SK-N-SH (cell line): ENCODE measurements around the gene UCN. TPM values are rescaled to one million over a fixed set of nuclear protein-coding genes. Genes with fewer than 3 reads are reported as not detected.
"Not testable (repeated sequence)": the region's sequence is repeated elsewhere in the genome, so short reads cannot be mapped to it uniquely, and the experiment has no call there.

Source experiments
- CTCF ChIA-PET: fragments of 300-600, 350-600 bp; formaldehyde crosslinking; extraction: SDS; loops from one replicate; lab custom pipeline; 2021; lab: Yijun Ruan, JAX
- POLR2A ChIA-PET: fragments of 350-600 bp; sonication (Branson Sonifier 250); formaldehyde crosslinking; extraction: SDS; loops from one replicate; lab custom pipeline; 2020; ENCODE audit warnings: antibody characterized with exemption, inconsistent platforms; lab: Yijun Ruan, JAX
- DNase-seq: peaks from one replicate; pipeline ENCODE4 v3.0.0; 2012
- H2AFZ ChIP-seq: fragments of 200-600 bp; sonication (generic); 2 replicates; pipeline ENCODE4 v1.8.1; 2016; ENCODE audit warnings: antibody characterized with exemption, mild to moderate bottlenecking, low read depth
- H3F3A ChIP-seq: fragments of 200-600 bp; sonication (generic); replicated peaks from 2 replicates; pipeline ENCODE3; 2016; ENCODE audit warnings: antibody characterized with exemption, mild to moderate bottlenecking; ENCODE audit not compliant: insufficient read depth
- H3K27ac ChIP-seq, 2 experiments: fragments of 200-500 bp in 1 of 2; fragments of 200-600 bp in 1 of 2; sonication (Bioruptor generic) in 1 of 2; sonication (generic), shearing (Covaris generic) in 1 of 2; 2 replicates each; pipeline versions ENCODE4 v1.5.1 to v1.6.1; 2014 to 2016; ENCODE audit warnings: low read depth in 2 of 2, inconsistent platforms in 1 of 2, low read length in 1 of 2, mild to moderate bottlenecking in 1 of 2, mixed read lengths in 1 of 2
- H3K27me3 ChIP-seq: fragments of 200-600 bp; sonication (generic), shearing (Covaris generic); 2 replicates; pipeline ENCODE4 v1.6.1; 2016; ENCODE audit warnings: mixed run types; ENCODE audit not compliant: insufficient read depth
- H3K36me3 ChIP-seq, 2 experiments: fragments of 200-500 bp in 1 of 2; fragments of 200-600 bp in 1 of 2; sonication (Bioruptor generic) in 1 of 2; sonication (generic) in 1 of 2; replicated peaks in 1 of 2; 2 replicates each; pipeline versions ENCODE3 to v1.5.1; 2014 to 2016; ENCODE audit warnings: low read length in 1 of 2, mild to moderate bottlenecking in 1 of 2; ENCODE audit not compliant: insufficient read depth in 2 of 2, control insufficient read depth in 1 of 2
- H3K4me1 ChIP-seq, 2 experiments: fragments of 200-500 bp in 1 of 2; fragments of 200-600 bp in 1 of 2; sonication (Bioruptor generic) in 1 of 2; sonication (generic), shearing (Covaris generic) in 1 of 2; 2 replicates each; pipeline versions ENCODE4 v1.5.1 to v1.6.1; 2014 to 2016; ENCODE audit warnings: low read depth in 1 of 2, low read length in 1 of 2, mixed run types in 1 of 2; ENCODE audit not compliant: insufficient read depth in 2 of 2, control insufficient read depth in 1 of 2
- H3K4me2 ChIP-seq: fragments of 200-600 bp; sonication (generic), shearing (Covaris generic); 2 replicates; pipeline ENCODE4 v1.6.1; 2017; ENCODE audit warnings: mixed run types
- H3K4me3 ChIP-seq, 2 experiments: fragments of 200-500 bp in 1 of 2; fragments of 200-600 bp in 1 of 2; sonication (Bioruptor generic) in 1 of 2; sonication (generic), shearing (Covaris generic) in 1 of 2; 2 replicates each; pipeline versions ENCODE4 v1.5.1 to v1.8.1; 2014 to 2016; ENCODE audit warnings: low read depth in 2 of 2, inconsistent platforms in 1 of 2, low read length in 1 of 2, mild to moderate bottlenecking in 1 of 2, mixed read lengths in 1 of 2, moderate library complexity in 1 of 2
- H3K79me2 ChIP-seq: fragments of 200-600 bp; sonication (generic); 2 replicates; pipeline ENCODE4 v1.8.1; 2017; ENCODE audit warnings: mild to moderate bottlenecking; ENCODE audit not compliant: insufficient read depth
- H3K9ac ChIP-seq: fragments of 200-600 bp; sonication (generic); 2 replicates; pipeline ENCODE4 v1.6.1; 2017; ENCODE audit warnings: mixed run types
- H3K9me2 ChIP-seq: fragments of 200-600 bp; sonication (generic); 2 replicates; pipeline ENCODE4 v1.6.1; 2017; ENCODE audit warnings: mixed run types
- H3K9me3 ChIP-seq: fragments of 200-600 bp; sonication (generic); 2 replicates; pipeline ENCODE4 v1.6.1; 2017; ENCODE audit warnings: mixed run types, mild to moderate bottlenecking, moderate library complexity
- H4K20me1 ChIP-seq: fragments of 200-600 bp; sonication (generic); 2 replicates; pipeline ENCODE4 v1.6.1; 2017; ENCODE audit warnings: mild to moderate bottlenecking, mixed run types; ENCODE audit not compliant: insufficient read depth
- ELF1 ChIP-seq: IDR thresholded peaks from 2 replicates; pipeline ENCODE4 v1.4.0; 2012
- FOSL2 ChIP-seq: IDR thresholded peaks from 2 replicates; pipeline ENCODE4 v1.4.0; 2012; ENCODE audit warnings: low read depth, mild to moderate bottlenecking, moderate library complexity, borderline replicate concordance
- GABPA ChIP-seq: IDR thresholded peaks from 2 replicates; pipeline ENCODE4 v1.4.0; 2012; ENCODE audit warnings: low read depth, mild to moderate bottlenecking
- MXI1 ChIP-seq: IDR thresholded peaks from 2 replicates; pipeline ENCODE4 v1.6.1; 2012; ENCODE audit warnings: mild to moderate bottlenecking, low read depth, low read length, improper control_type of control experiment
- YY1 ChIP-seq: IDR thresholded peaks from 2 replicates; pipeline ENCODE4 v1.4.0; 2012; ENCODE audit warnings: low read depth, mild to moderate bottlenecking
- WGBS: methylation state at CpG from one replicate; pipeline ENCODE4 v1.1.6; 2017; ENCODE audit warnings: low lambda C conversion rate; 5-methylcytosine and 5-hydroxymethylcytosine counted together
- polyA plus RNA-seq, 3 experiments: library from polyadenylated mRNA; depleted of rRNA; stranded (reverse); fragments of >200 nt; gene quantifications; 2 replicates each; pipeline ENCODE4 v1.2.3, GENCODE V29; 2012
- TF ChIP-seq, protein P1 (sequence below): IDR thresholded peaks from 2 replicates; pipeline ENCODE4 v1.4.0; 2012; ENCODE audit warnings: low read depth, borderline replicate concordance
- TF ChIP-seq, protein P2 (sequence below): IDR thresholded peaks from 2 replicates; pipeline ENCODE4 v1.6.1; 2012; ENCODE audit warnings: mild to moderate bottlenecking, low read depth, low read length, moderate library complexity
- TF ChIP-seq, protein P3 (sequence below): IDR thresholded peaks from 2 replicates; pipeline ENCODE4 v1.4.0; 2012; ENCODE audit warnings: low read depth, borderline replicate concordance
- TF ChIP-seq, protein P4 (sequence below): IDR thresholded peaks from 2 replicates; pipeline ENCODE4; 2012

UCN gene
- polyA plus RNA-seq, 1 of the 3 experiments (the other 2 are of a cell fraction): 2.8 TPM

DNA sequence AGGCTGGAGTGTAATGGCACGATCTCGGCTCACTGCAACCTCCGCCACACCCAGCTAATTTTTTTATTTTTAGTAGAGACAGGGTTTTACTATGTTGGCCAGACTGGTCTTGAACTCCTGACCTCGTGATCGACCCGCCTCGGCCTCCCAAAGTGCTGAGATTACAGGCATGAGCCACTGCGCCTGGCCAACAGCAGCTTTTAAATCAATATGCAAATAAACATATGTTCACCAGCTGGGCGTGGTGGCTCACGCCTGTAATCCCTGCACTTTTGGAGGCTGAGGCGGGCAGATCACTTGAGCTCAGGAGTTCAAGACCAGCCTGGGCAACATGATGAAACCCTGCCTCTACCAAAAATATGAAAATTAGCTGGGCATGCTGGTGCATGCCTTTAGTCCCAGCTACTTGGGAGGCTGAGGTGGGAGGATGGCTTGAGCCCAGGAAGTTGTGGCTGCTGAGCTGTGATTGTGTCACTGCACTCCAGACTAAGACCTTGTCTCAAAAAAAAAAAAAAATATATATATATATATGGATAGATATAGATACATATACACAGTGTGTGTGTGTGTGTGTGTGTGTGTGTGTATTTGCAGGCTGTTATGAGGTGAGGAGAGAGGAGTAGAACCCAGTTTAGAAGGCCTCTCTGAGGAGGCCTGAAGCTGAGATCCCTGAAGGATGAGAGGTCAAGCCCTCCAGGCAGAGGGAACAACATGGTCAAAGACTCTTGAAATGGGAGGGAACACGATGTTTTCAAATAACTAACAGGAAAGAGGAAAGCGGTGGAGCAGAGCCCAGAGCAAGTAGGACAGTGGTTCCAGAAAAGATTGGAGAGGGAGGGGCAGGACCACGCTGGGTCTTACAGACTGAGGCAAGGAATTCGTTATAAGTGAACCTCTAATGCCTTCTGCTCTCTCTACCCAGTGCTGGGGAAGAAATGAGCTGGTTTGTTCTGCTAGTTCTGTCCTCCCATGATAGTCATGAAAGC is 35.4 kb downstream of the UCN start:
- ChIA-PET CTCF (interaction anchor here (0.6 to 14.1 kb wide), 13 partner anchors 8 to 256 kb away, joined by 3 to 392 read pairs (median 6); partner anchors contain the start of genes SLC30A3 and TRIM54), POLR2A (interaction anchor here (0.6 kb wide), 1 partner anchor 212 kb away, joined by 3 read pairs; no protein-coding TSS in a partner anchor)
- H3K9me3 ChIP-seq, H3K36me3 ChIP-seq, H2AFZ ChIP-seq, H3K9me2 ChIP-seq, H3K27ac ChIP-seq, H3K4me3 ChIP-seq, H3K9ac ChIP-seq, H3F3A ChIP-seq, H3K4me1 ChIP-seq, H3K79me2 ChIP-seq, DNase-seq, H3K4me2 ChIP-seq, H4K20me1 ChIP-seq: not testable (repeated sequence)
- 83% methylated on average over 15 of the region's 15 CpGs for WGBS
- peaks cover 34% of the 10 kb centered on the region; the same call in 1 of the 2 replicates for H3K27me3 ChIP-seq

DNA sequence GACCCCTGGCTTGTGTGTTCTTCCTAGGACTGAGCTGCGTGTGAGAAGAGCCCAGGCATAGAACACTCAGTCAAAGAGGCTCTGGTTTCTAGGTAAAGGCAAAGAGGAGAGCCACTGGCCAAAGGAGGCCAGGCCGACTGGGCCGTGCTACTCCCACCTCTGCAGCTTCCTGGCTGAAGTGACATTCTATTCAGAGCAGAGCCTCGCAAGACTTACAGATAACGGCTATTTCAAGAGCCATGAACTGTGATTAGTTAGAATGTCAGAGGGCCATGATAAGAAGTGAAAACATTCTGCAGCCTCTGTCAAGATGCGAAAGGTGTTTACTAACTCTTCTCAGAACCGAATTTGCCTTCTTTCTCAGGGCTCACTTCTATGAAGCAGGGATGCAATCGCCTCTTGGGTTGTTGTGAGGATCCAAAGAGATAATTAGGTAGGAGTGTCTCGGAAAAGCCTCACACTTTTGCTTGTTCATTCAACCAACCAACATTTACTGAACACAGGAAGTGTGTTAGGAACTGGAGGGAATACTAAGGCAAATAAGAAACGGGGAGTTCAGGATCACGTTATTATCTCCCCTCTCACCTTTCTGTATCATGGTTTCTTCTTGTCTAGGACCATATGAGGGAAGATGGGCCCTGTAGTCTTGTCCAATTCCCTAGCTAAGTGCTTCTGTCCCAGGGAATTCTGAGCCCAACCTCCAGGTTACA is 36.5 kb downstream of the UCN start:
- Histone ChIP-seq H3K9me3 (no peaks in the 10 kb centered on the region), H3F3A (no peaks in the 10 kb centered on the region), H3K9ac (no peak overlapping the region), H3K4me3 (no peak overlapping the region), H3K27ac (no peak overlapping the region), H3K9me2 (no peaks in the 10 kb centered on the region), H2AFZ (no peak overlapping the region), H3K79me2 (no peaks in the 10 kb centered on the region), H4K20me1 (no peaks in the 10 kb centered on the region), H3K36me3 (no peaks in the 10 kb centered on the region), H3K4me1 (no peaks in the 10 kb centered on the region), H3K27me3 (peaks cover 29% of the 10 kb centered on the region; the same call in 1 of the 2 replicates), H3K4me2 (no peak overlapping the region)
- CTCF ChIA-PET: interaction anchor here (0.8 to 14.1 kb wide), 9 partner anchors 9 to 255 kb away, joined by 3 to 392 read pairs (median 5); partner anchors contain the start of genes SLC30A3 and TRIM54
- 87% methylated on average over 11 of the region's 11 CpGs for WGBS
- TF ChIP-seq MXI1 (no peak), ELF1 (no peak), YY1 (no peak), FOSL2 (no peak)
- TF ChIP-seq, protein P1, sequence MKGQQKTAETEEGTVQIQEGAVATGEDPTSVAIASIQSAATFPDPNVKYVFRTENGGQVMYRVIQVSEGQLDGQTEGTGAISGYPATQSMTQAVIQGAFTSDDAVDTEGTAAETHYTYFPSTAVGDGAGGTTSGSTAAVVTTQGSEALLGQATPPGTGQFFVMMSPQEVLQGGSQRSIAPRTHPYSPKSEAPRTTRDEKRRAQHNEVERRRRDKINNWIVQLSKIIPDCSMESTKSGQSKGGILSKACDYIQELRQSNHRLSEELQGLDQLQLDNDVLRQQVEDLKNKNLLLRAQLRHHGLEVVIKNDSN: no peak
- DNase-seq: no peak
- POLR2A ChIA-PET: interaction anchor here (0.6 kb wide), 1 partner anchor 211 kb away, joined by 3 read pairs; no protein-coding TSS in a partner anchor

DNA sequence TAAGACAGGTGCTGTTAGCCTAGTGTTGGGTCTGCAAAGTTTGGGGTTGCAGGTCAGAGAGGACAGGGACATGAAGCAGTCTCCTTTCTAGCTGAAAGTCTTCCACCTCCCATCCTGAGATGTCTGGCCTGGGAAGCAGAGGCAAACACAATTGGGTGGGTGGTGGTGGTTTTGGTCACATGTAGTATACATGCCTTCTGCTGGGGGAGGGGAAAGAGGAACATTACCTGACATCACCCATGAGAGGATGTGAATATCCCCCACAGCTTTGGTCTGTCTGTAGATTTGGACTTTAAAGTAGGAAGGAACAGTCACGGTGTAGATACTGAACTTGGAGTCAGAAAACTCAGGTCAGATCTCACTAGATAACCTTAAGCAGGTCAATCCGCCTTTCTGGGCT is 37.6 kb downstream of the UCN start:
- CTCF ChIA-PET: interaction anchor here (0.8 to 14.1 kb wide), 5 partner anchors 15 to 309 kb away, joined by 3 to 392 read pairs (median 3); partner anchors contain the start of gene TRIM54
- TF ChIP-seq, protein P2, sequence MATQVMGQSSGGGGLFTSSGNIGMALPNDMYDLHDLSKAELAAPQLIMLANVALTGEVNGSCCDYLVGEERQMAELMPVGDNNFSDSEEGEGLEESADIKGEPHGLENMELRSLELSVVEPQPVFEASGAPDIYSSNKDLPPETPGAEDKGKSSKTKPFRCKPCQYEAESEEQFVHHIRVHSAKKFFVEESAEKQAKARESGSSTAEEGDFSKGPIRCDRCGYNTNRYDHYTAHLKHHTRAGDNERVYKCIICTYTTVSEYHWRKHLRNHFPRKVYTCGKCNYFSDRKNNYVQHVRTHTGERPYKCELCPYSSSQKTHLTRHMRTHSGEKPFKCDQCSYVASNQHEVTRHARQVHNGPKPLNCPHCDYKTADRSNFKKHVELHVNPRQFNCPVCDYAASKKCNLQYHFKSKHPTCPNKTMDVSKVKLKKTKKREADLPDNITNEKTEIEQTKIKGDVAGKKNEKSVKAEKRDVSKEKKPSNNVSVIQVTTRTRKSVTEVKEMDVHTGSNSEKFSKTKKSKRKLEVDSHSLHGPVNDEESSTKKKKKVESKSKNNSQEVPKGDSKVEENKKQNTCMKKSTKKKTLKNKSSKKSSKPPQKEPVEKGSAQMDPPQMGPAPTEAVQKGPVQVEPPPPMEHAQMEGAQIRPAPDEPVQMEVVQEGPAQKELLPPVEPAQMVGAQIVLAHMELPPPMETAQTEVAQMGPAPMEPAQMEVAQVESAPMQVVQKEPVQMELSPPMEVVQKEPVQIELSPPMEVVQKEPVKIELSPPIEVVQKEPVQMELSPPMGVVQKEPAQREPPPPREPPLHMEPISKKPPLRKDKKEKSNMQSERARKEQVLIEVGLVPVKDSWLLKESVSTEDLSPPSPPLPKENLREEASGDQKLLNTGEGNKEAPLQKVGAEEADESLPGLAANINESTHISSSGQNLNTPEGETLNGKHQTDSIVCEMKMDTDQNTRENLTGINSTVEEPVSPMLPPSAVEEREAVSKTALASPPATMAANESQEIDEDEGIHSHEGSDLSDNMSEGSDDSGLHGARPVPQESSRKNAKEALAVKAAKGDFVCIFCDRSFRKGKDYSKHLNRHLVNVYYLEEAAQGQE: no peak
- no peak for TF ChIP-seq YY1
- TF ChIP-seq, protein P3, sequence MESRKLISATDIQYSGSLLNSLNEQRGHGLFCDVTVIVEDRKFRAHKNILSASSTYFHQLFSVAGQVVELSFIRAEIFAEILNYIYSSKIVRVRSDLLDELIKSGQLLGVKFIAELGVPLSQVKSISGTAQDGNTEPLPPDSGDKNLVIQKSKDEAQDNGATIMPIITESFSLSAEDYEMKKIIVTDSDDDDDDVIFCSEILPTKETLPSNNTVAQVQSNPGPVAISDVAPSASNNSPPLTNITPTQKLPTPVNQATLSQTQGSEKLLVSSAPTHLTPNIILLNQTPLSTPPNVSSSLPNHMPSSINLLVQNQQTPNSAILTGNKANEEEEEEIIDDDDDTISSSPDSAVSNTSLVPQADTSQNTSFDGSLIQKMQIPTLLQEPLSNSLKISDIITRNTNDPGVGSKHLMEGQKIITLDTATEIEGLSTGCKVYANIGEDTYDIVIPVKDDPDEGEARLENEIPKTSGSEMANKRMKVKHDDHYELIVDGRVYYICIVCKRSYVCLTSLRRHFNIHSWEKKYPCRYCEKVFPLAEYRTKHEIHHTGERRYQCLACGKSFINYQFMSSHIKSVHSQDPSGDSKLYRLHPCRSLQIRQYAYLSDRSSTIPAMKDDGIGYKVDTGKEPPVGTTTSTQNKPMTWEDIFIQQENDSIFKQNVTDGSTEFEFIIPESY: no peak
- TF ChIP-seq, protein P4, sequence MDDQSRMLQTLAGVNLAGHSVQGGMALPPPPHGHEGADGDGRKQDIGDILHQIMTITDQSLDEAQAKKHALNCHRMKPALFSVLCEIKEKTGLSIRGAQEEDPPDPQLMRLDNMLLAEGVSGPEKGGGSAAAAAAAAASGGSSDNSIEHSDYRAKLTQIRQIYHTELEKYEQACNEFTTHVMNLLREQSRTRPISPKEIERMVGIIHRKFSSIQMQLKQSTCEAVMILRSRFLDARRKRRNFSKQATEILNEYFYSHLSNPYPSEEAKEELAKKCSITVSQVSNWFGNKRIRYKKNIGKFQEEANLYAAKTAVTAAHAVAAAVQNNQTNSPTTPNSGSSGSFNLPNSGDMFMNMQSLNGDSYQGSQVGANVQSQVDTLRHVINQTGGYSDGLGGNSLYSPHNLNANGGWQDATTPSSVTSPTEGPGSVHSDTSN: no peak
- TF ChIP-seq GABPA: no peak

More for the DNA sequence above, 37.6 kb downstream of the UCN start:
- 70% methylated on average over 2 of the region's 2 CpGs for WGBS
- no peak overlapping the region for H3K4me2 ChIP-seq
- peaks cover 40% of the 10 kb centered on the region for H3K27me3 ChIP-seq
- POLR2A ChIA-PET: no interaction called here
- H3K4me1 ChIP-seq: no peaks in the 10 kb centered on the region
- H3F3A ChIP-seq: peaks cover under 1% of the 10 kb centered on the region
- no peak overlapping the region for H3K27ac ChIP-seq
- no peaks in the 10 kb centered on the region for H4K20me1 ChIP-seq
- H3K79me2 ChIP-seq: no peaks in the 10 kb centered on the region
- no peak for DNase-seq
- no peaks in the 10 kb centered on the region for H3K36me3 ChIP-seq
- H3K4me3 ChIP-seq: no peak overlapping the region
- H3K9me2 ChIP-seq: no peaks in the 10 kb centered on the region
- H3K9me3 ChIP-seq: no peaks in the 10 kb centered on the region
- no peak overlapping the region for H3K9ac ChIP-seq
- no peak overlapping the region for H2AFZ ChIP-seq
